ENCODE results near the gene VEPH1. TPM values are rescaled to one million over a fixed set of nuclear protein-coding genes. Genes with fewer than 3 reads are reported as not detected.

The VEPH1 gene
- total and polyA plus RNA-seq, 9 of the 15 experiments (the other 6 are each of a cell fraction or from before 2014, with no cell fraction given), result 4.5 to 15.6 (median 5.8) TPM

DNA sequence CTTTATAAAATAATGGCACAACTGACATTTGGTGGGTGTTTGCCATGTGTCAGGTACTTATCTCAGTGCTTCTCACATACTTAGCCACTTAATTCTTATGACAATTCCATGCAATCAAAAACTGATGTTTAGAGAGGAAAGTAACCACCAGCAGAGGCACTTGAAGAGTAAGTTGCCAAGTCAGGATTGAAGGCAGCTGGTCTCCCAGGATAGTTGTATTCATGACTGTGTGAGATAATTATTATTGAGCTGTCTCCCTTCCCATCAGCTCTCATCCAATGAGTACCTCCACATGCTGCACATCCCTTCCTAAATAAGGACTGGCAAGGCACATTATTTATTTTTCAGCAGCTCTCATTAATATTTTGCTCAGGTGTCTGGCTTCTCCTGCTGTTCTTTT is 4.8 kb downstream of the VEPH1 start:
- H3K79me2 ChIP-seq (ENCODE audit: control insufficient read depth, insufficient read depth, low read length), result no peaks in the 10 kb centered on the region
- no peak for ATAC-seq
- TF ChIP-seq EP400 (IDR thresholded peaks at IDR 0.05) (no peak), ZNF57 (CRISPR knock-in tag; IDR thresholded peaks at IDR 0.05) (no peak), MAFF (IDR thresholded peaks at IDR 0.05; ENCODE audit: low read length) (no peak), ZNF780A (CRISPR knock-in tag; IDR thresholded peaks at IDR 0.05) (no peak), TAF1 (IDR thresholded peaks at IDR 0.05; ENCODE audit: control insufficient read depth, extremely low read depth, insufficient read depth, low read length, severe bottlenecking) (no peak), ARID3B (CRISPR knock-in tag; IDR thresholded peaks at IDR 0.05; ENCODE audit: borderline replicate concordance) (no peak), ZMIZ1 (IDR thresholded peaks at IDR 0.05; ENCODE audit: low read depth in 2 of 2, low read length in 2 of 2) (no peak), DNMT1 (IDR thresholded peaks at IDR 0.05) (no peak), SRSF9 (IDR thresholded peaks at IDR 0.05; ENCODE audit: borderline replicate concordance, low read depth, low read length) (no peak), MAX (CRISPR knock-in tag; IDR thresholded peaks at IDR 0.05) (no peak)
- TF ChIP-seq, protein P1, sequence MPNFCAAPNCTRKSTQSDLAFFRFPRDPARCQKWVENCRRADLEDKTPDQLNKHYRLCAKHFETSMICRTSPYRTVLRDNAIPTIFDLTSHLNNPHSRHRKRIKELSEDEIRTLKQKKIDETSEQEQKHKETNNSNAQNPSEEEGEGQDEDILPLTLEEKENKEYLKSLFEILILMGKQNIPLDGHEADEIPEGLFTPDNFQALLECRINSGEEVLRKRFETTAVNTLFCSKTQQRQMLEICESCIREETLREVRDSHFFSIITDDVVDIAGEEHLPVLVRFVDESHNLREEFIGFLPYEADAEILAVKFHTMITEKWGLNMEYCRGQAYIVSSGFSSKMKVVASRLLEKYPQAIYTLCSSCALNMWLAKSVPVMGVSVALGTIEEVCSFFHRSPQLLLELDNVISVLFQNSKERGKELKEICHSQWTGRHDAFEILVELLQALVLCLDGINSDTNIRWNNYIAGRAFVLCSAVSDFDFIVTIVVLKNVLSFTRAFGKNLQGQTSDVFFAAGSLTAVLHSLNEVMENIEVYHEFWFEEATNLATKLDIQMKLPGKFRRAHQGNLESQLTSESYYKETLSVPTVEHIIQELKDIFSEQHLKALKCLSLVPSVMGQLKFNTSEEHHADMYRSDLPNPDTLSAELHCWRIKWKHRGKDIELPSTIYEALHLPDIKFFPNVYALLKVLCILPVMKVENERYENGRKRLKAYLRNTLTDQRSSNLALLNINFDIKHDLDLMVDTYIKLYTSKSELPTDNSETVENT (CRISPR knock-in tag; IDR thresholded peaks at IDR 0.05), result no peak
- TF ChIP-seq, protein P2, sequence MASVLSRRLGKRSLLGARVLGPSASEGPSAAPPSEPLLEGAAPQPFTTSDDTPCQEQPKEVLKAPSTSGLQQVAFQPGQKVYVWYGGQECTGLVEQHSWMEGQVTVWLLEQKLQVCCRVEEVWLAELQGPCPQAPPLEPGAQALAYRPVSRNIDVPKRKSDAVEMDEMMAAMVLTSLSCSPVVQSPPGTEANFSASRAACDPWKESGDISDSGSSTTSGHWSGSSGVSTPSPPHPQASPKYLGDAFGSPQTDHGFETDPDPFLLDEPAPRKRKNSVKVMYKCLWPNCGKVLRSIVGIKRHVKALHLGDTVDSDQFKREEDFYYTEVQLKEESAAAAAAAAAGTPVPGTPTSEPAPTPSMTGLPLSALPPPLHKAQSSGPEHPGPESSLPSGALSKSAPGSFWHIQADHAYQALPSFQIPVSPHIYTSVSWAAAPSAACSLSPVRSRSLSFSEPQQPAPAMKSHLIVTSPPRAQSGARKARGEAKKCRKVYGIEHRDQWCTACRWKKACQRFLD (CRISPR knock-in tag; IDR thresholded peaks at IDR 0.05), result no peak

More for the DNA sequence above, 4.8 kb downstream of the VEPH1 start:
- Histone ChIP-seq H3K9ac (ENCODE audit: insufficient read depth in 1 of 2, low read depth in 2 of 2, low read length in 2 of 2) (no peak overlapping the region), H3K27ac (ENCODE audit: extremely low read depth, low read depth, low read length) (no peak overlapping the region), H3K36me3 (ENCODE audit: control insufficient read depth, insufficient read depth, low read length) (no peaks in the 10 kb centered on the region), H3K4me3 (no peak overlapping the region), H3K9me1 (ENCODE audit: control insufficient read depth, insufficient read depth, low read length) (no peaks in the 10 kb centered on the region), H3K4me2 (ENCODE audit: insufficient read depth, low read length) (no peak overlapping the region), H3K27me3 (ENCODE audit: control insufficient read depth in 2 of 2, insufficient read depth in 2 of 2, low read length in 2 of 2) (no peaks in the 10 kb centered on the region; a peak in 1 of 5 replicates), H3K9me3 (replicated peaks; ENCODE audit: control insufficient read depth, insufficient read depth, low read depth, low read length) (no peaks in the 10 kb centered on the region), H3K4me1 (replicated peaks in 1 of 2; ENCODE audit: control insufficient read depth in 2 of 2, insufficient read depth in 2 of 2, low read length in 2 of 2) (peaks cover 4 to 12% of the 10 kb centered on the region in 2 experiments), H2AFZ (ENCODE audit: low read depth, low read length) (no peak overlapping the region), H4K20me1 (replicated peaks; ENCODE audit: control insufficient read depth, insufficient read depth, low read length) (no peaks in the 10 kb centered on the region)
- DNase-seq (ENCODE audit: extremely low read depth in 1 of 4, low spot score in 3 of 4), result no peak
- in situ Hi-C loops (cut with MboI), result no loop called here
- ChIA-PET CTCF (ENCODE audit: low intra/inter-chr PET ratio) (no interaction called here), POLR2A (no interaction called here)
- FAIRE-seq, result no peak
- no TSS peak for BruUV-seq (replicated peaks)
- intact Hi-C loops (cut with micrococcal nuclease), result loop anchor here (5.0 to 10.0 kb wide), 2 partner anchors 146 to 264 kb away; no protein-coding TSS in a partner anchor
